HFF-Myc (cell line): ENCODE results near the gene NBEA.
A peak's percentile ranks its signal among the peaks of the same experiment; 100 is the strongest.

Source experiments
- DNase-seq: peaks from one replicate; pipeline ENCODE4 v3.0.0-alpha.2; 2011; ENCODE audit warnings: low read depth; ENCODE audit errors: extremely low read depth
- H3K4me3 ChIP-seq: replicated peaks from 2 replicates; pipeline ENCODE4 v1.5.1; 2011; ENCODE audit warnings: low read depth, mild to moderate bottlenecking, control low read depth, low read length
- TF ChIP-seq, protein P1 (sequence below): IDR thresholded peaks from 2 replicates; pipeline ENCODE4 v1.5.1; 2012; ENCODE audit warnings: mild to moderate bottlenecking, low read depth, low read length, control low read depth; ENCODE audit errors: missing control alignments

The NBEA gene

DNA sequence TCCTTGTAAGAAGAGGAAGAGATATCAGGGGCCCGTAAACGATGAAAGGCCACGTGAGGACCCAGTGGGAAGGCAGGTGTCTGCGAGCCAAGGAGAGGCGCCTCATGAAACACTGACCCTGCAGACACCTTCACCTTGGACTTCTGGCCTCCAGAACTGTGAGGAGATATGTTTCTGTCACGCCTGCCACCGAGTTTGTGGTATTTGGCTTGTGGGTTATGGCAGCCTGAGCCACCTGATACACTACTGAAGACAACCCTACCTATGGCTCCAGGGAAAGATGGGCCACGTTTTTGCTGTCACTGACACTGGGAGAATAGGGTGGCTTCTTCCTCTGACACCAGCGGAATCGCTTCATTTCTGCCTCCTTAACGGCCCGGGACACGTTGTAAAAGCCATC is 752.0 kb downstream of the NBEA start:
- no peak for DNase-seq
- H3K4me3 ChIP-seq = no peak overlapping the region
- TF ChIP-seq, protein P1, sequence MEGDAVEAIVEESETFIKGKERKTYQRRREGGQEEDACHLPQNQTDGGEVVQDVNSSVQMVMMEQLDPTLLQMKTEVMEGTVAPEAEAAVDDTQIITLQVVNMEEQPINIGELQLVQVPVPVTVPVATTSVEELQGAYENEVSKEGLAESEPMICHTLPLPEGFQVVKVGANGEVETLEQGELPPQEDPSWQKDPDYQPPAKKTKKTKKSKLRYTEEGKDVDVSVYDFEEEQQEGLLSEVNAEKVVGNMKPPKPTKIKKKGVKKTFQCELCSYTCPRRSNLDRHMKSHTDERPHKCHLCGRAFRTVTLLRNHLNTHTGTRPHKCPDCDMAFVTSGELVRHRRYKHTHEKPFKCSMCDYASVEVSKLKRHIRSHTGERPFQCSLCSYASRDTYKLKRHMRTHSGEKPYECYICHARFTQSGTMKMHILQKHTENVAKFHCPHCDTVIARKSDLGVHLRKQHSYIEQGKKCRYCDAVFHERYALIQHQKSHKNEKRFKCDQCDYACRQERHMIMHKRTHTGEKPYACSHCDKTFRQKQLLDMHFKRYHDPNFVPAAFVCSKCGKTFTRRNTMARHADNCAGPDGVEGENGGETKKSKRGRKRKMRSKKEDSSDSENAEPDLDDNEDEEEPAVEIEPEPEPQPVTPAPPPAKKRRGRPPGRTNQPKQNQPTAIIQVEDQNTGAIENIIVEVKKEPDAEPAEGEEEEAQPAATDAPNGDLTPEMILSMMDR = no peak

DNA sequence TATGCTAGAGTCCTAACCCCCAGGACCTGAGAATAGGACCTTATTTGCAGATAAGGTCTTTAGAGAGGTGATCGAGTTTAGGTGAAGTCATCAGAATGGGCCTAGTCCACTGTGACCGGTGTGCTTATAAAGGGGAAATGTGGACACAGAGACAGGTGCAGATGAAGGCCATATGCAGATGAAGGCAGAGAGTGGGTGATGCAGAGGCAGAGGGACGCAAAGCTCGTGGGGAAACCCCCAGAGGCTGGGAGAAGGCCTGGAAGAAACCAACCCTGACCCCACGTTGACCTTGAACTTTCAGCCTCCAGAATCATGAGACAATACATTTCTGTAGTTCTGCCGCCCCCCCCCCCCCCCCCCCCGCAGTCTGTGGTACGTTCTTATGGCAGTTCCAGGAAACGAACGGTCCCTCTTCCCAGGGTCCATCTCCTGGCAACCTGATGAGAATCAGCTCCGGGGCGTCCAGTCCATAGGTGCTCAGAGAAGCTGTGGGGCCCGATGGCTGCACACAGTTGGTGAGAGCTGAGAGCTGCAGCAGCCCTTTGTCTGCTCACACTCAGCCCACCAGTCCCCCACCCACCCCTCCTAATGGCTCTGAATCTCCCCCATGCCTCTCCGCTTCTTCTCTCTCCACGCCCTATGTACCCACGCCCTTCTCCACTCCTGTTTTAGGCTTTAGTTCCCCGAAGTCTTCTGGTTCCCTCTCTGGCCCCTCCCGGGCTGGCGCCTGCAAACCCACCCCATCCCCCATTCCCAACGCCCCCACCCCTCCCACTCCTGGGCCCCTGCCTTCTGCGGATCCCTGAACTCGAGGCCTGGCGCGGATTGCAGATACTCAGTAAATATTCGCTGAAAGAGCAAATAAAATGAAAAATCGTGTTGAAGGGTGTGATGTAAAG is 752.7 kb downstream of the NBEA start:
- no peak for DNase-seq
- H3K4me3 ChIP-seq = no peak overlapping the region
- TF ChIP-seq, protein P1 = no peak

- no peak for DNase-seq
- TF ChIP-seq, protein P1 = no peak
- no peak overlapping the region for H3K4me3 ChIP-seq
Observed at GRCh38 chr13:35695448-35695770, 753.3 kb downstream of the NBEA start.

- DNase-seq = no peak
- TF ChIP-seq, protein P1 = no peak
- H3K4me3 ChIP-seq = no peak overlapping the region
Observed at GRCh38 chr13:35697186-35697730, 755.2 kb downstream of the NBEA start.

GRCh38 chr13:35698911-35699576 is 757.0 kb downstream of the NBEA start:
- no peak for DNase-seq
- peak overlapping the region; percentile 12 for H3K4me3 ChIP-seq
- TF ChIP-seq, protein P1 = no peak

DNA sequence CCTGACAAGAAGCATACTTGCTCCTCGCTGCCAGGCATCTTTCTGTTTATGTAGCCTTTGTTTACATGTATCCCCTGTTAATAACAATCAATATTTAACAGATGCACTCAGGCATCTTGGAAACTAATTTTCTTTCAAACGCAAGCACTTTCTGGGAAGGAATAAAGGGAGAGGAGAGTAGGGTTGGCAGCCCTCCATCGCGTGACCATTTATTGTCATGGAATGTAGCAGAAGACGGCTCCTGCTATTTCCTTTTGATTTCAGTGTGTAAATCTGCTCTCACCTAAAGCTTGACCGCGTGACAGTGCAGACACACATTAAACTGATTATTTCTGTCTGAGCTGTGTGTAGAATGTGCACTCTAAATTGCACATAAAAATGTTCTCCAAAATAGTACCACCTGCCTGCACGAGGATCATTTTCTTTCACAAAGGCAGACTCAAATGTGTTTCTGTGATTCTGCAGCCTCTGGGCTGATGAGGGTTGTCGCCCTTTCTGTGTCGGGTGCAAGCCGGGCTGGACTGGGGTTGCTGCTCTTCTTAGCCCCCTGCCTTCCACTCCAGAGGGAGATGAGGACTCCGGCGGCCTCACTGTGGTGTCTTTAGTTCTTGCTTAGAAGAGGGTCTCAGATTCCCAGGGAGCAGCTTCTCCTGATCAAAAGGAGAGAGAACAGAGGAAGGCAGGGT is 757.9 kb downstream of the NBEA start:
- peak; percentile 96 for DNase-seq
- TF ChIP-seq, protein P1 = no peak

More for the DNA sequence above, 757.9 kb downstream of the NBEA start:
- H3K4me3 ChIP-seq = peak overlapping the region; percentile 26
